Spleen (tissue), 7 donors: Measurements from ENCODE around the gene NRAP.

ENCODE experiments used
- POLR2A ChIP-seq, 3 donors: fragments of 450-650 bp; IDR thresholded peaks; one replicate each; pipeline ENCODE4 v1.5.1; 2017; ENCODE audit warnings: antibody characterized with exemption in 3 of 3, mild to moderate bottlenecking in 1 of 3
- TF ChIP-seq, protein P1 (sequence below), 11 experiments: fragments of 200-600 bp in 7 of 11; fragments of 450-650 bp in 4 of 11; sonication (generic) in 4 of 11; IDR thresholded peaks in 8 of 11; conservative IDR thresholded peaks in 3 of 11; 1 replicate in 7 of 11; 2 replicates in 4 of 11; pipeline versions ENCODE4 v1.4.0 to v1.8.0; 2016 to 2021; ENCODE audit warnings: antibody characterized with exemption in 11 of 11, inconsistent platforms in 4 of 11, mild to moderate bottlenecking in 1 of 11
- donor health status: DM: no; HTN: no; CAD: no; lungs with moderate emphysema.
- donor health status: DM: no; HTN: no; CAD: no.
- donor health status: DM: no; HTN: no; CAD: no.

DNA sequence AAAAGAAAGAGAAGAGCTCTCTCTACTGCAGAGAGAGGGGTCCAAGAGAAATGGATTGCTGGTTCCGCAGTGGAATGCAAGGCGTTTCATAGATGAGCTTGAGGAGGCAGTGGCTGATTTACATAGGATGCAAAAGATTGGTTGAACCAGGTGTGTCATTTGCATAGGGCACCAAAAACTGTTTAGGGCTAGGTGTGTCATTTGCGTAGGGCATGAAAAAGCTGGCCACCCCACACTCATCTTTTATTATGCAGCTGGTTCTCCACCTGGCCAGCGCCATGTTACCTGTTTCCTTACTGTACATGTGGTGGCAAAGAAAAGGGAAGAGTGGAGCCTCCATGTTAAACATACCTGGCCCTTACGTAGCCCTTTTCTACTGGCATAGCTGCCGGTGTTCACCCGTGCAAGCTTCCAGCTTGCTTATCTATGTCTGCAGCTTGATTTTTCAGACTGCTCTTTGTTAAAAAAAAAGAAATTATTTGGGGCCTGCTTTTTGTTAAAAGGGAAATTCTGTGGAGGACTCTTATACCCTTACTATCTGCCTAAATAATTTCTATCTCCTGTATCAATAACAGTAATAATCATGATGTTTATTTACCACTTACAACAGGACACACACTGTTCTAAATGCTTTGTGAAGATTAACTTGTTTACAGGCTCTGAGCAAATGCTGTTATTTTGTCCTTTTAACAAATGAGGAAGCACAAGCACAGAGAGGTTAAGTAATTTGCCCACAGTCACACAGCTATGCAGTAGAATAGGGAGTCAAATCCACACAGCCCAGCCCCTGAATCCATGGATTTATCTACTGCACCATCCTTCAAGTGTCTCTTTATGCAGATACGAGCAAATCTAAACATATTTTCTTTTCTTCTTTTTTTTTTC, 49.2 kb upstream of the NRAP start:
- no peak for TF ChIP-seq POLR2A (IDR thresholded peaks at IDR 0.05)
- TF ChIP-seq, protein P1, sequence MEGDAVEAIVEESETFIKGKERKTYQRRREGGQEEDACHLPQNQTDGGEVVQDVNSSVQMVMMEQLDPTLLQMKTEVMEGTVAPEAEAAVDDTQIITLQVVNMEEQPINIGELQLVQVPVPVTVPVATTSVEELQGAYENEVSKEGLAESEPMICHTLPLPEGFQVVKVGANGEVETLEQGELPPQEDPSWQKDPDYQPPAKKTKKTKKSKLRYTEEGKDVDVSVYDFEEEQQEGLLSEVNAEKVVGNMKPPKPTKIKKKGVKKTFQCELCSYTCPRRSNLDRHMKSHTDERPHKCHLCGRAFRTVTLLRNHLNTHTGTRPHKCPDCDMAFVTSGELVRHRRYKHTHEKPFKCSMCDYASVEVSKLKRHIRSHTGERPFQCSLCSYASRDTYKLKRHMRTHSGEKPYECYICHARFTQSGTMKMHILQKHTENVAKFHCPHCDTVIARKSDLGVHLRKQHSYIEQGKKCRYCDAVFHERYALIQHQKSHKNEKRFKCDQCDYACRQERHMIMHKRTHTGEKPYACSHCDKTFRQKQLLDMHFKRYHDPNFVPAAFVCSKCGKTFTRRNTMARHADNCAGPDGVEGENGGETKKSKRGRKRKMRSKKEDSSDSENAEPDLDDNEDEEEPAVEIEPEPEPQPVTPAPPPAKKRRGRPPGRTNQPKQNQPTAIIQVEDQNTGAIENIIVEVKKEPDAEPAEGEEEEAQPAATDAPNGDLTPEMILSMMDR (IDR thresholded peaks at IDR 0.05 in 8 of 11, conservative IDR thresholded peaks at IDR 0.05 in 3 of 11): no peak
